Astrocyte (in vitro differentiated cells and primary cell): ENCODE measurements around the gene SCAP. TPM values are rescaled to one million over a fixed set of nuclear protein-coding genes. Genes with fewer than 3 reads are reported as not detected.
A peak's percentile ranks its signal among the peaks of the same experiment; 100 is the strongest.

Experiments used
- DNase-seq: peaks from one replicate; pipeline ENCODE4 v3.0.0-alpha.2; 2010; ENCODE audit warnings: low read depth
- FAIRE-seq: peaks from 2 replicates; lab custom pipeline; 2011; peaks lifted over from hg19 to GRCh38; lab: Jason Lieb, UNC
- H2AFZ ChIP-seq: 2 replicates; pipeline ENCODE4 v1.6.0; 2012; ENCODE audit warnings: low read depth, low read length, inconsistent platforms
- H3K27ac ChIP-seq: 2 replicates; pipeline ENCODE4 v1.5.1; 2011; ENCODE audit warnings: low read depth, low read length, inconsistent platforms
- H3K27me3 ChIP-seq: 2 replicates; pipeline ENCODE4 v1.6.0; 2011; ENCODE audit warnings: low read length, inconsistent platforms; ENCODE audit not compliant: insufficient read depth
- H3K36me3 ChIP-seq: 2 replicates; pipeline ENCODE4 v1.5.1; 2011; ENCODE audit warnings: low read length, inconsistent platforms; ENCODE audit not compliant: insufficient read depth
- H3K4me1 ChIP-seq: 2 replicates; pipeline ENCODE4 v1.5.1; 2011; ENCODE audit warnings: low read length, inconsistent platforms; ENCODE audit not compliant: insufficient read depth
- H3K4me2 ChIP-seq: 2 replicates; pipeline ENCODE4 v1.6.0; 2012; ENCODE audit warnings: low read length, inconsistent platforms
- H3K4me3 ChIP-seq: 2 replicates; pipeline ENCODE4 v1.5.1; 2011; ENCODE audit warnings: low read depth, mild to moderate bottlenecking, low read length, inconsistent platforms; ENCODE audit not compliant: insufficient read depth
- H3K79me2 ChIP-seq: 2 replicates; pipeline ENCODE4 v1.6.0; 2012; ENCODE audit warnings: mild to moderate bottlenecking, low read length, inconsistent platforms; ENCODE audit not compliant: insufficient read depth
- H3K9ac ChIP-seq: 2 replicates; pipeline ENCODE4 v1.6.0; 2012; ENCODE audit warnings: mild to moderate bottlenecking, low read length, inconsistent platforms
- H3K9me3 ChIP-seq: 2 replicates; pipeline ENCODE4 v1.5.1; 2012; ENCODE audit warnings: low read depth, mild to moderate bottlenecking, low read length, inconsistent platforms; ENCODE audit not compliant: insufficient read depth
- H4K20me1 ChIP-seq: 2 replicates; pipeline ENCODE4 v1.6.0; 2012; ENCODE audit warnings: low read length, inconsistent platforms; ENCODE audit not compliant: insufficient read depth
- H3K27ac Mint-ChIP-seq: one replicate; pipeline ENCODE4 v1.8.0; 2021; ENCODE audit warnings: mild to moderate bottlenecking, mixed read lengths; ENCODE audit not compliant: unreplicated experiment
- H3K27me3 Mint-ChIP-seq: one replicate; pipeline ENCODE4 v1.8.0; 2021; ENCODE audit warnings: low read depth, mixed read lengths; ENCODE audit not compliant: unreplicated experiment
- H3K36me3 Mint-ChIP-seq: one replicate; pipeline ENCODE4 v1.8.0; 2021; ENCODE audit warnings: low read depth, mixed read lengths; ENCODE audit not compliant: unreplicated experiment
- H3K4me1 Mint-ChIP-seq: one replicate; pipeline ENCODE4 v1.8.0; 2021; ENCODE audit warnings: low read depth, mixed read lengths; ENCODE audit not compliant: unreplicated experiment
- H3K4me3 Mint-ChIP-seq: one replicate; pipeline ENCODE4 v1.8.0; 2021; ENCODE audit warnings: mild to moderate bottlenecking, moderate library complexity, mixed read lengths; ENCODE audit not compliant: unreplicated experiment
- H3K9me3 Mint-ChIP-seq: one replicate; pipeline ENCODE4 v1.8.0; 2021; ENCODE audit warnings: mild to moderate bottlenecking, mixed read lengths; ENCODE audit not compliant: unreplicated experiment
- EZH2 ChIP-seq: IDR thresholded peaks from 2 replicates; pipeline ENCODE4 v1.6.1; 2012; ENCODE audit warnings: mild to moderate bottlenecking, low read length, inconsistent platforms; ENCODE audit not compliant: insufficient read depth
- total RNA-seq: library from RNA; stranded (reverse); gene quantifications from 2 replicates; pipeline ENCODE4 v1.2.1, GENCODE V29; 2021
- TF ChIP-seq, protein P1 (sequence below): IDR thresholded peaks from 2 replicates; pipeline ENCODE4 v1.5.1; 2011; ENCODE audit warnings: low read depth, mild to moderate bottlenecking, inconsistent platforms, low read length, moderate library complexity; ENCODE audit not compliant: insufficient read depth

Gene SCAP
- total RNA-seq, 1 donor from 2014 or later: 47.9 TPM

- Histone ChIP-seq H3K27ac (no peak overlapping the region), H3K79me2 (peaks cover 2% of the 10 kb centered on the region), H3K4me2 (no peak overlapping the region), H4K20me1 (peaks cover 3% of the 10 kb centered on the region), H3K27me3 (no peaks in the 10 kb centered on the region), H3K9ac (no peak overlapping the region), H2AFZ (no peak overlapping the region), H3K4me1 (peaks cover 7% of the 10 kb centered on the region), H3K36me3 (peaks cover under 1% of the 10 kb centered on the region), H3K9me3 (no peaks in the 10 kb centered on the region), H3K4me3 (no peak overlapping the region)
- peak; percentile 6 for DNase-seq
- H3K4me1 Mint-ChIP-seq: peaks cover 4% of the 10 kb centered on the region
- H3K27ac Mint-ChIP-seq: peak overlapping the region; percentile 26
- peaks cover 16% of the 10 kb centered on the region for H3K36me3 Mint-ChIP-seq
- H3K9me3 Mint-ChIP-seq: no peaks in the 10 kb centered on the region
- FAIRE-seq: no peak
- H3K4me3 Mint-ChIP-seq: no peak overlapping the region
- TF ChIP-seq, protein P1, sequence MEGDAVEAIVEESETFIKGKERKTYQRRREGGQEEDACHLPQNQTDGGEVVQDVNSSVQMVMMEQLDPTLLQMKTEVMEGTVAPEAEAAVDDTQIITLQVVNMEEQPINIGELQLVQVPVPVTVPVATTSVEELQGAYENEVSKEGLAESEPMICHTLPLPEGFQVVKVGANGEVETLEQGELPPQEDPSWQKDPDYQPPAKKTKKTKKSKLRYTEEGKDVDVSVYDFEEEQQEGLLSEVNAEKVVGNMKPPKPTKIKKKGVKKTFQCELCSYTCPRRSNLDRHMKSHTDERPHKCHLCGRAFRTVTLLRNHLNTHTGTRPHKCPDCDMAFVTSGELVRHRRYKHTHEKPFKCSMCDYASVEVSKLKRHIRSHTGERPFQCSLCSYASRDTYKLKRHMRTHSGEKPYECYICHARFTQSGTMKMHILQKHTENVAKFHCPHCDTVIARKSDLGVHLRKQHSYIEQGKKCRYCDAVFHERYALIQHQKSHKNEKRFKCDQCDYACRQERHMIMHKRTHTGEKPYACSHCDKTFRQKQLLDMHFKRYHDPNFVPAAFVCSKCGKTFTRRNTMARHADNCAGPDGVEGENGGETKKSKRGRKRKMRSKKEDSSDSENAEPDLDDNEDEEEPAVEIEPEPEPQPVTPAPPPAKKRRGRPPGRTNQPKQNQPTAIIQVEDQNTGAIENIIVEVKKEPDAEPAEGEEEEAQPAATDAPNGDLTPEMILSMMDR: no peak
- TF ChIP-seq EZH2: no peak
- no peaks in the 10 kb centered on the region for H3K27me3 Mint-ChIP-seq
These were observed 53.7 kb downstream of the SCAP start for GRCh38 chr3:47421741-47422649.

GRCh38 chr3:47420511-47421484 is 54.9 kb downstream of the SCAP start:
- Histone ChIP-seq H3K27me3 (no peaks in the 10 kb centered on the region), H3K4me1 (peaks cover 7% of the 10 kb centered on the region), H4K20me1 (peaks cover 3% of the 10 kb centered on the region), H3K4me2 (peak overlapping the region; percentile 14), H3K27ac (no peak overlapping the region), H2AFZ (peak overlapping the region; percentile 37), H3K4me3 (no peak overlapping the region), H3K9ac (peak overlapping the region; percentile 35), H3K9me3 (no peaks in the 10 kb centered on the region), H3K79me2 (no peaks in the 10 kb centered on the region), H3K36me3 (peaks cover 2% of the 10 kb centered on the region)
- FAIRE-seq (peak; percentile 97), DNase-seq (peak; percentile 52)
- peaks cover 18% of the 10 kb centered on the region for H3K36me3 Mint-ChIP-seq
- H3K27me3 Mint-ChIP-seq: no peaks in the 10 kb centered on the region
- peak overlapping the region; percentile 94 for H3K27ac Mint-ChIP-seq
- H3K4me3 Mint-ChIP-seq: no peak overlapping the region
- no peaks in the 10 kb centered on the region for H3K9me3 Mint-ChIP-seq
- TF ChIP-seq, protein P1: peak; percentile 88
- TF ChIP-seq EZH2: no peak
- peaks cover 4% of the 10 kb centered on the region for H3K4me1 Mint-ChIP-seq
